ENCODE measurements around the gene GNL2.

- TF ChIP-seq CTCF (IDR thresholded peaks at IDR 0.05) = no peak
- no peak for TF ChIP-seq POLR2A (IDR thresholded peaks at IDR 0.05)
Observed at GRCh38 chr1:37605061-37605650, 9.4 kb upstream of the GNL2 start.

Measured in heart left ventricle (tissue), 13 donors.